Measurements from ENCODE around the gene CYP2C8. TPM values are rescaled to one million over a fixed set of nuclear protein-coding genes. Genes with fewer than 3 reads are reported as not detected.
"Not testable (repeated sequence)": the region's sequence is repeated elsewhere in the genome, so short reads cannot be mapped to it uniquely, and the experiment has no call there.

The CYP2C8 gene
- total RNA-seq, 1 experiment from 2014 or later, result 0.81 TPM

DNA sequence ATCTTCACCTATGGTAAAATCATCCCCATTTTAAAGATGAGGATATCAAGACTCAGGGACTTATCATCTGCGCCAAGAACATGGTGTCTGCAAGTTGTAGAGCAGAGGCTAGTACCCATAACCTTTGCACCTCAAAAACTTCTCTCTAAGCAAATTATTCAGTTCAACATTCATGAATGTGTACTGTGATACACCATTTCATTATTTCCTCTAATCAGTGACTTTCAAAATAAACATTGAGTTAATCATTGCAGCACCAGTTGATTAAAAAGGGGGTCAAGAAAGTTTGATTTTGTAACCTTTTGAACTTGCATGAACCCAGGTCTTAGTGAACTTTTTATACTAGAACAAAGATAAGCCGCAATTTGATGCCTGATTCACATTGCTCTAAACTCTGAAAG, 47.6 kb upstream of the CYP2C8 start (continued):
- no peak for TF ChIP-seq ETV6 (CRISPR knock-in tag; IDR thresholded peaks at IDR 0.05)
- TF ChIP-seq EMX1 (CRISPR knock-in tag; IDR thresholded peaks at IDR 0.05), result no peak
- TF ChIP-seq SOX15 (CRISPR knock-in tag; IDR thresholded peaks at IDR 0.05), result no peak
- TF ChIP-seq, protein P1, sequence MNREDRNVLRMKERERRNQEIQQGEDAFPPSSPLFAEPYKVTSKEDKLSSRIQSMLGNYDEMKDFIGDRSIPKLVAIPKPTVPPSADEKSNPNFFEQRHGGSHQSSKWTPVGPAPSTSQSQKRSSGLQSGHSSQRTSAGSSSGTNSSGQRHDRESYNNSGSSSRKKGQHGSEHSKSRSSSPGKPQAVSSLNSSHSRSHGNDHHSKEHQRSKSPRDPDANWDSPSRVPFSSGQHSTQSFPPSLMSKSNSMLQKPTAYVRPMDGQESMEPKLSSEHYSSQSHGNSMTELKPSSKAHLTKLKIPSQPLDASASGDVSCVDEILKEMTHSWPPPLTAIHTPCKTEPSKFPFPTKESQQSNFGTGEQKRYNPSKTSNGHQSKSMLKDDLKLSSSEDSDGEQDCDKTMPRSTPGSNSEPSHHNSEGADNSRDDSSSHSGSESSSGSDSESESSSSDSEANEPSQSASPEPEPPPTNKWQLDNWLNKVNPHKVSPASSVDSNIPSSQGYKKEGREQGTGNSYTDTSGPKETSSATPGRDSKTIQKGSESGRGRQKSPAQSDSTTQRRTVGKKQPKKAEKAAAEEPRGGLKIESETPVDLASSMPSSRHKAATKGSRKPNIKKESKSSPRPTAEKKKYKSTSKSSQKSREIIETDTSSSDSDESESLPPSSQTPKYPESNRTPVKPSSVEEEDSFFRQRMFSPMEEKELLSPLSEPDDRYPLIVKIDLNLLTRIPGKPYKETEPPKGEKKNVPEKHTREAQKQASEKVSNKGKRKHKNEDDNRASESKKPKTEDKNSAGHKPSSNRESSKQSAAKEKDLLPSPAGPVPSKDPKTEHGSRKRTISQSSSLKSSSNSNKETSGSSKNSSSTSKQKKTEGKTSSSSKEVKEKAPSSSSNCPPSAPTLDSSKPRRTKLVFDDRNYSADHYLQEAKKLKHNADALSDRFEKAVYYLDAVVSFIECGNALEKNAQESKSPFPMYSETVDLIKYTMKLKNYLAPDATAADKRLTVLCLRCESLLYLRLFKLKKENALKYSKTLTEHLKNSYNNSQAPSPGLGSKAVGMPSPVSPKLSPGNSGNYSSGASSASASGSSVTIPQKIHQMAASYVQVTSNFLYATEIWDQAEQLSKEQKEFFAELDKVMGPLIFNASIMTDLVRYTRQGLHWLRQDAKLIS (CRISPR knock-in tag; IDR thresholded peaks at IDR 0.05; ENCODE audit: borderline replicate concordance), result no peak
- TF ChIP-seq, protein P2, sequence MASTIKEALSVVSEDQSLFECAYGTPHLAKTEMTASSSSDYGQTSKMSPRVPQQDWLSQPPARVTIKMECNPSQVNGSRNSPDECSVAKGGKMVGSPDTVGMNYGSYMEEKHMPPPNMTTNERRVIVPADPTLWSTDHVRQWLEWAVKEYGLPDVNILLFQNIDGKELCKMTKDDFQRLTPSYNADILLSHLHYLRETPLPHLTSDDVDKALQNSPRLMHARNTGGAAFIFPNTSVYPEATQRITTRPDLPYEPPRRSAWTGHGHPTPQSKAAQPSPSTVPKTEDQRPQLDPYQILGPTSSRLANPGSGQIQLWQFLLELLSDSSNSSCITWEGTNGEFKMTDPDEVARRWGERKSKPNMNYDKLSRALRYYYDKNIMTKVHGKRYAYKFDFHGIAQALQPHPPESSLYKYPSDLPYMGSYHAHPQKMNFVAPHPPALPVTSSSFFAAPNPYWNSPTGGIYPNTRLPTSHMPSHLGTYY (CRISPR knock-in tag; IDR thresholded peaks at IDR 0.05), result no peak
- TF ChIP-seq TP53 (CRISPR knock-in tag; IDR thresholded peaks at IDR 0.05), result no peak

DNA sequence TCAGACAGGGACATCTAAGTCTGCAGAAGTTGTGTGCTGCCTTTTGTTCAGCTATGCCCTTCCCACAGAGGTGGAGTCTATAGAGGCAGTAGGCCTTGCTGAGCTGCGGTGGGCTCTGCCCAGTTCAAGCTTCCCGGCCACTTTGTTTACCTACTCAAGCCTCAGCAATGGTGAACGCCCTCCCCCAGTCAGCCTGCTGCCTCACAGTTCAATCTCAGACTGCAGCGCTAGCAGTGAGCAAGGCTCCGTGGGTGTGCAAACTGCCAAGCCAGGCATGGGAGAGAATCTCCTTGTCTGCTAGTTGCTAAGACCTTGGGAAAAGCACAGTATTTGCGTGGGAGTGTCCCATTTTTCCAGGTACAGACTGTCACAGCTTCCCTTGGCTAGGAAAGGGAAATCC, 41.5 kb upstream of the CYP2C8 start:
- POLR2A ChIA-PET; H3K4me3 Mint-ChIP-seq; H3K27ac Mint-ChIP-seq; H3K4me1 Mint-ChIP-seq; ATAC-seq; DNase-seq (ENCODE audit: low spot score); H3K36me3 Mint-ChIP-seq; CTCF ChIA-PET: not testable (repeated sequence)
- Mint-ChIP-seq H3K27me3 (ENCODE audit: low read depth) (peaks cover 46% of the 10 kb centered on the region), H3K9me3 (peaks cover 40% of the 10 kb centered on the region)

DNA sequence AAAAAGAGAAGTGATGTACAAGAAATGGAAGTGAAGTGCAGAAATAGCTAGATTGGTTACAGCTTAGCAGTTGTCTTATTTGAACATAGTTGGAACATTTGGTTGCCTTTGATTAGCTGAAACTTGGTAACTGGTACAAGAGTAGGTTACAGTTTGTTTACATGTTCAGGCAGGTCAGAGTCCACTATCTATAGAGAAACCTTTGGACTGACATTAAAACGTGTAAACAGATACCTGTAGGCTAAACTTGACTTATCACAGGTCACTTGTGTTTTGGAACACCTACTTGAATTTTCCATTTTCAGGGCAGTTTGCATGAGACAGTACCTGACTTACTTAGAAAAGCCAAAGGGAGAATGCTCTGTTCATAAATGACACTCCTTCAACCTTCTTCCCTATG, 28.5 kb upstream of the CYP2C8 start:
- no peak for TF ChIP-seq TP53 (CRISPR knock-in tag; IDR thresholded peaks at IDR 0.05)
- TF ChIP-seq CREB1 (CRISPR knock-in tag; IDR thresholded peaks at IDR 0.05), result no peak
- TF ChIP-seq, protein P3, sequence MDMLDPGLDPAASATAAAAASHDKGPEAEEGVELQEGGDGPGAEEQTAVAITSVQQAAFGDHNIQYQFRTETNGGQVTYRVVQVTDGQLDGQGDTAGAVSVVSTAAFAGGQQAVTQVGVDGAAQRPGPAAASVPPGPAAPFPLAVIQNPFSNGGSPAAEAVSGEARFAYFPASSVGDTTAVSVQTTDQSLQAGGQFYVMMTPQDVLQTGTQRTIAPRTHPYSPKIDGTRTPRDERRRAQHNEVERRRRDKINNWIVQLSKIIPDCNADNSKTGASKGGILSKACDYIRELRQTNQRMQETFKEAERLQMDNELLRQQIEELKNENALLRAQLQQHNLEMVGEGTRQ (CRISPR knock-in tag; IDR thresholded peaks at IDR 0.05), result no peak
- TF ChIP-seq ZNF219 (CRISPR knock-in tag; IDR thresholded peaks at IDR 0.05; ENCODE audit: borderline replicate concordance), result no peak
- no peak for TF ChIP-seq MXD4 (CRISPR knock-in tag; IDR thresholded peaks at IDR 0.05; ENCODE audit: borderline replicate concordance)
- TF ChIP-seq, protein P4, sequence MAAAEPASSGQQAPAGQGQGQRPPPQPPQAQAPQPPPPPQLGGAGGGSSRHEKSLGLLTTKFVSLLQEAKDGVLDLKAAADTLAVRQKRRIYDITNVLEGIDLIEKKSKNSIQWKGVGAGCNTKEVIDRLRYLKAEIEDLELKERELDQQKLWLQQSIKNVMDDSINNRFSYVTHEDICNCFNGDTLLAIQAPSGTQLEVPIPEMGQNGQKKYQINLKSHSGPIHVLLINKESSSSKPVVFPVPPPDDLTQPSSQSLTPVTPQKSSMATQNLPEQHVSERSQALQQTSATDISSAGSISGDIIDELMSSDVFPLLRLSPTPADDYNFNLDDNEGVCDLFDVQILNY (CRISPR knock-in tag; IDR thresholded peaks at IDR 0.05), result no peak
- TF ChIP-seq, protein P5, sequence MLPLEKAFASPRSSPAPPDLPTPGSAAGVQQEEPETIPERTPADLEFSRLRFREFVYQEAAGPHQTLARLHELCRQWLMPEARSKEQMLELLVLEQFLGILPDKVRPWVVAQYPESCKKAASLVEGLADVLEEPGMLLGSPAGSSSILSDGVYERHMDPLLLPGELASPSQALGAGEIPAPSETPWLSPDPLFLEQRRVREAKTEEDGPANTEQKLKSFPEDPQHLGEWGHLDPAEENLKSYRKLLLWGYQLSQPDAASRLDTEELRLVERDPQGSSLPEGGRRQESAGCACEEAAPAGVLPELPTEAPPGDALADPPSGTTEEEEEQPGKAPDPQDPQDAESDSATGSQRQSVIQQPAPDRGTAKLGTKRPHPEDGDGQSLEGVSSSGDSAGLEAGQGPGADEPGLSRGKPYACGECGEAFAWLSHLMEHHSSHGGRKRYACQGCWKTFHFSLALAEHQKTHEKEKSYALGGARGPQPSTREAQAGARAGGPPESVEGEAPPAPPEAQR (CRISPR knock-in tag; IDR thresholded peaks at IDR 0.05), result no peak
- TF ChIP-seq ELF4 (CRISPR knock-in tag; IDR thresholded peaks at IDR 0.05; ENCODE audit: low read depth), result no peak
- TF ChIP-seq HMGA2 (CRISPR knock-in tag; IDR thresholded peaks at IDR 0.05), result no peak
- no peak for TF ChIP-seq NR1H2 (CRISPR knock-in tag; IDR thresholded peaks at IDR 0.05)
- no peak for ATAC-seq

More for the DNA sequence above, 28.5 kb upstream of the CYP2C8 start:
- ChIA-PET CTCF (no interaction called here), POLR2A (no interaction called here)
- Mint-ChIP-seq H3K27ac (no peak overlapping the region), H3K36me3 (no peaks in the 10 kb centered on the region), H3K4me1 (no peaks in the 10 kb centered on the region), H3K9me3 (no peaks in the 10 kb centered on the region), H3K4me3 (no peak overlapping the region), H3K27me3 (ENCODE audit: low read depth) (no peaks in the 10 kb centered on the region)
- no peak for DNase-seq (ENCODE audit: low spot score)

Measured in WTC11 (cell line).